GM12873 (cell line): Measurements from ENCODE around the gene GALNT2.

Experiments
- TF ChIP-seq, protein P1 (sequence below): IDR thresholded peaks from 2 replicates; pipeline ENCODE4 v1.5.1; 2012; ENCODE audit warnings: low read depth, mild to moderate bottlenecking, moderate library complexity, low read length, control low read depth; ENCODE audit not compliant: insufficient read depth; ENCODE audit errors: missing control alignments

GALNT2 gene

GRCh38 chr1:230114237-230114651, 47.2 kb downstream of the GALNT2 start:
- TF ChIP-seq, protein P1, sequence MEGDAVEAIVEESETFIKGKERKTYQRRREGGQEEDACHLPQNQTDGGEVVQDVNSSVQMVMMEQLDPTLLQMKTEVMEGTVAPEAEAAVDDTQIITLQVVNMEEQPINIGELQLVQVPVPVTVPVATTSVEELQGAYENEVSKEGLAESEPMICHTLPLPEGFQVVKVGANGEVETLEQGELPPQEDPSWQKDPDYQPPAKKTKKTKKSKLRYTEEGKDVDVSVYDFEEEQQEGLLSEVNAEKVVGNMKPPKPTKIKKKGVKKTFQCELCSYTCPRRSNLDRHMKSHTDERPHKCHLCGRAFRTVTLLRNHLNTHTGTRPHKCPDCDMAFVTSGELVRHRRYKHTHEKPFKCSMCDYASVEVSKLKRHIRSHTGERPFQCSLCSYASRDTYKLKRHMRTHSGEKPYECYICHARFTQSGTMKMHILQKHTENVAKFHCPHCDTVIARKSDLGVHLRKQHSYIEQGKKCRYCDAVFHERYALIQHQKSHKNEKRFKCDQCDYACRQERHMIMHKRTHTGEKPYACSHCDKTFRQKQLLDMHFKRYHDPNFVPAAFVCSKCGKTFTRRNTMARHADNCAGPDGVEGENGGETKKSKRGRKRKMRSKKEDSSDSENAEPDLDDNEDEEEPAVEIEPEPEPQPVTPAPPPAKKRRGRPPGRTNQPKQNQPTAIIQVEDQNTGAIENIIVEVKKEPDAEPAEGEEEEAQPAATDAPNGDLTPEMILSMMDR, result no peak

DNA sequence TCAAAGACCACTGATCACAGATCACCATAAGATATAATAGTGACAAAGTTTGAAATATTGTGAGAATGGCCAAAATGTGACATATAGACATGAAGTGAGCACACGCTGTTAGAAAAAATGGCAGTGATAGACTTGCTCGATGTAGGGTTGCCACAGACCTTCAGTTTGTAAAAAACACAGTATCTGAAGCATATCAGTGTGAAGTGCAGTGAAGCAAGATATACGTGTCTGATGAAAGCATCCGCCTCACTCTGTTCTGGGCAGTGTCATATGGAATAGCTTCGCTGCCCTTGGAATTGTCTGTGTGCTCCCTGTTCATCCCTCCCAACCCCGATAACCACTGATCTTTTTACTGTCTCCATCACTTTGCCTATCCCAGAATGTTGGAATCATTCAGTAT, 50.7 kb downstream of the GALNT2 start:
- TF ChIP-seq, protein P1, result no peak

- TF ChIP-seq, protein P1, result no peak
Measured at GRCh38 chr1:230119340-230119739, 52.3 kb downstream of the GALNT2 start.

- TF ChIP-seq, protein P1, result no peak
Measured at GRCh38 chr1:230120289-230120920, 53.4 kb downstream of the GALNT2 start.

DNA sequence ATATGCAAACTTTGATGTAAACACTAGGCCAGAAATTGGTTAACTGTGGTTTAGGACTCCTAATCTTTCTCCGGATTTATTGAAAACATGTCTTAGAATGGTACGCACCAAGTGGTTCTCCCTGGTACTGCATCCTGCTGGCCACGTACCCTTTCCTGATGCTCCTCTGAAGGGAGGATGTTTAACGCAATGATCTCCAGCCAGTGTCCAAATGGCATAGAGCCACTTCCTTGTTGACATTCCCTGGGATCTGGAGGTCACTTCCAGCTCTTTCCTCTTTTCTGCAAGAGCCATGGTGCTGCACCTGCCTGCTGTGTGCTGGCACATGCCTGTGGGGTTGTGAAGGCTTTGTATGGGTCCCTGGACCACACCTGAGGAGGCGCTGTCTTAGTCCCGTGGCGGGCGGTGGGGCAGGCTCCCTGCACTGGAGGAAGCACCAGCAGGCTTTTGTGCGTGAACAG, 53.9 kb downstream of the GALNT2 start:
- TF ChIP-seq, protein P1, result peak; percentile 70

DNA sequence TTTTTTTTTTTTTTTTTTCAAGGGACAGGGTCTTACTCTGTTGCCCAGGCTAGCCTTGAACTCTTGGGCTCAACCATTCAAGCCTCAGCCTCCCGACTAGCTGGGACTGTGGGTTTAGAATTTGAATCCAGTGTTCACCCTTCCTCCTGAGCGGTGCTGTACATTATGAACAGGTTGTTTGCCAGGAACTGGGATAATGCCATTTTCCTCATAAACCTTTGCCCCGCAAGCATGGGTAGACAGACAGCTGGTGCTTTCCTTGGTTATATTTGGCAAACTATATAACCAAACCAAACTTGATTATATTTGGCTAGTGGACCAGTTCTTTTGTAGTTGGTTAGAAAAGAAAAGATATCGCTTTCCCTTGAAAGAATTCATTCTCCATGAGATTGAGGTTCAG, 54.9 kb downstream of the GALNT2 start:
- TF ChIP-seq, protein P1, result no peak

DNA sequence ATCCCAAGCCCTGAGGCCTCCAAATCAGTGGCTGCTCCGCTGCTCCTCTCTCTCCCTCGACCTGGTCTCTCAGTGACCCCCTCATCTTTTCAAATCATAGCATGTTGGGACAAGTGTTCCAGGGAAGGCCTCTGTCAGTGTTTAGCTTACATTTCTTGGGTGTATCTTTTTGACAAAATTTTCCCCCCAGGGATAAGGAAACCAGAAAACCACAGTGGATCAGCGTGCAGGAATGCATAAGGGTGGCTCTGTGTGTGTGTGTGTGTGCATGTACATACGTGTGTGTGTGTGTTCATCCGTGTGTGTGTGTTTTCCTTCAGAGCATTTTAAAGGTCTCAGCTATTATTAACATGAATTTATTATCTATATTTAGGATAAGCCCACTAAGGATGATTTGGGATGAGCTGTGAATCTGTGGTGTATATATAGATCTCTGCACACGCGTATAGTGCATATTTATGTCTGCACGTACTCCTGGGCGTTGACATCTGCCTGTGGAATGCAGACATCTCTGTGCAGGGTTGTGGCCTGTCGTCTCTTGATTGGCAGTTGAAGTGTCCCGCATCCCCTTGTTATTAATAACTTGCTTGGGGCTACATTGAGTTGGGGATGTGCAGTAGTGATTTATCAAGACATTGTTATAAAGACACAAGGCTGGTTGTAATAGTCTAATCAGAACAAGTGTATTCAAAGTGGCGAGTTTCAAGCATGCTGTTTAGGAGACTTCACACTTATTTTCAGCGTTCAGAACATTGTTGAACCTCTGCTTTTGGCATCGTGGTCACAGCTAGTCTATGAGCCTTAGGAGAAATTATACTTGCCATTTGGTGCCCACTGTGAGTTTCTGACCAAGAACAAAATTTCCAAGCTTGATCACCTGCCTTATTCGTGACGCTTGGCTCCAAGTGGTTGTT, 55.6 kb downstream of the GALNT2 start:
- TF ChIP-seq, protein P1, result no peak
